T-cell (primary cell): ENCODE data around the gene SUSD6. TPM values are rescaled to one million over a fixed set of nuclear protein-coding genes. Genes with fewer than 3 reads are reported as not detected.
A peak's percentile ranks its signal among the peaks of the same experiment; 100 is the strongest.
"Not testable (repeated sequence)": the region's sequence is repeated elsewhere in the genome, so short reads cannot be mapped to it uniquely, and the experiment has no call there.

Experiments
- ATAC-seq, 4 experiments: fragments of 200-7000 bp in 3 of 4; fragments of 150-1000 bp in 1 of 4; cut with Tn5 transposase; replicated peaks in 1 of 4; 1 replicate in 3 of 4; 2 replicates in 1 of 4; pipeline ENCODE4 v1.10.0; 2021; ENCODE audit warnings: moderate library complexity in 3 of 4, mild to moderate bottlenecking in 2 of 4, moderate number of reproducible peaks in 1 of 4
- CTCF ChIA-PET, 2 donors: fragments of 300-600 bp; sonication (Branson Sonifier 250); formaldehyde crosslinking; loops; one replicate each; lab custom pipeline; 2022; ENCODE audit warnings: antibody characterized with exemption in 2 of 2; lab: Charles Lee
- POLR2A ChIA-PET, 2 donors: fragments of 300-600 bp; sonication (Branson Sonifier 250); formaldehyde crosslinking; loops; one replicate each; lab custom pipeline; 2022; ENCODE audit warnings: antibody characterized with exemption in 2 of 2; lab: Charles Lee
- DNase-seq, 35 experiments: peaks; one replicate each; pipeline versions ENCODE4 v3.0.0 to v3.0.0-alpha.2; 2013 to 2023
- H3K27ac ChIP-seq: one replicate; pipeline ENCODE4 v1.5.1; 2013; ENCODE audit warnings: low read length
- H3K27me3 ChIP-seq, 2 experiments: replicated peaks in 1 of 2; 1 replicate in 1 of 2; 2 replicates in 1 of 2; pipeline versions ENCODE4 v1.6.1 to v1.7.0; 2013; ENCODE audit warnings: low read length in 1 of 2, mixed read lengths in 1 of 2; ENCODE audit not compliant: control insufficient read depth in 2 of 2, insufficient read depth in 2 of 2; ENCODE audit errors: extremely low read depth in 1 of 2
- H3K36me3 ChIP-seq, 2 donors: 1 replicate in 1 of 2; 2 replicates in 1 of 2; pipeline versions ENCODE4 v1.6.1 to v1.7.0; 2013; ENCODE audit warnings: low read length in 1 of 2; ENCODE audit not compliant: control insufficient read depth in 2 of 2, insufficient read depth in 1 of 2; ENCODE audit errors: extremely low read depth in 1 of 2
- H3K4me1 ChIP-seq, 2 experiments: 1 replicate in 1 of 2; 2 replicates in 1 of 2; pipeline versions ENCODE4 v1.6.1 to v1.7.0; 2013; ENCODE audit warnings: low read length in 2 of 2, mixed read lengths in 1 of 2; ENCODE audit not compliant: insufficient read depth in 2 of 2, control insufficient read depth in 1 of 2; ENCODE audit errors: extremely low read depth in 1 of 2
- H3K4me3 ChIP-seq, 2 donors: 1 replicate in 1 of 2; 2 replicates in 1 of 2; pipeline versions ENCODE4 v1.5.1 to v1.7.0; 2013; ENCODE audit warnings: mild to moderate bottlenecking in 2 of 2, low read length in 1 of 2, moderate library complexity in 1 of 2; ENCODE audit not compliant: control insufficient read depth in 1 of 2; ENCODE audit errors: extremely low read depth in 1 of 2
- H3K9me3 ChIP-seq: 2 replicates; pipeline ENCODE4 v1.7.0; 2013
- H3K27ac Mint-ChIP-seq, 2 donors: one replicate each; pipeline ENCODE4 v1.8.0; 2020 to 2021; ENCODE audit warnings: mild to moderate bottlenecking in 2 of 2, mixed read lengths in 2 of 2
- H3K27me3 Mint-ChIP-seq, 2 donors: one replicate each; pipeline ENCODE4 v1.8.0; 2021 to 2022; ENCODE audit warnings: mixed read lengths in 2 of 2
- H3K36me3 Mint-ChIP-seq: one replicate; pipeline ENCODE4 v1.8.0; 2021; ENCODE audit warnings: mixed read lengths
- H3K4me1 Mint-ChIP-seq, 3 donors: one replicate each; pipeline ENCODE4 v1.8.0; 2020 to 2022; ENCODE audit warnings: mixed read lengths in 3 of 3, mild to moderate bottlenecking in 1 of 3
- H3K4me3 Mint-ChIP-seq, 3 donors: one replicate each; pipeline ENCODE4 v1.8.0; 2020 to 2022; ENCODE audit warnings: mild to moderate bottlenecking in 3 of 3, mixed read lengths in 3 of 3, moderate library complexity in 3 of 3
- H3K9me3 Mint-ChIP-seq, 3 donors: one replicate each; pipeline ENCODE4 v1.8.0; 2020 to 2022; ENCODE audit warnings: mixed read lengths in 3 of 3
- WGBS: methylation state at CpG from one replicate; pipeline ENCODE4 v1.1.5; 2013; ENCODE audit warnings: missing lambda C conversion rate; ENCODE audit not compliant: insufficient coverage; 5-methylcytosine and 5-hydroxymethylcytosine counted together
- total RNA-seq, 35 experiments: library from RNA in 6 of 35; stranded (reverse) in 6 of 35; fragments of 120-200 nt in 1 of 35; gene quantifications; one replicate each; pipeline versions ENCODE4 v1.2.1 to v1.2.4 and lab custom pipeline; 2013 to 2026

The SUSD6 gene
- total RNA-seq, 5 donors from 2014 or later (not counting 1 experiment from before 2014, with no cell fraction given), result 53.5 to 75.5 (median 60.4) TPM

- H3K4me3 ChIP-seq, ATAC-seq, H3K4me3 Mint-ChIP-seq, H3K36me3 Mint-ChIP-seq, H3K27me3 Mint-ChIP-seq, H3K9me3 Mint-ChIP-seq, H3K27ac ChIP-seq, DNase-seq, H3K27me3 ChIP-seq, H3K9me3 ChIP-seq: not testable (repeated sequence)
- Mint-ChIP-seq H3K27ac (peak overlapping the region in 1 of 2 donors; percentile 14), H3K4me1 (peaks cover 85 to 92% (median 92%) of the 10 kb centered on the region in 3 donors)
- H3K4me1 ChIP-seq, result peaks cover 17 to 46% of the 10 kb centered on the region in 2 experiments
- POLR2A ChIA-PET, result interaction anchor here in 1 of 2 donors (0.6 to 1.1 kb wide), 2 partner anchors 20 to 1427 kb away, joined by 3 to 4 read pairs; no protein-coding TSS in a partner anchor
- CTCF ChIA-PET, result interaction anchor here in 1 of 2 donors (0.9 kb wide), 1 partner anchor 94 kb away, joined by 3 read pairs; no protein-coding TSS in a partner anchor
- WGBS, result 60% methylated on average over 1 of the region's 6 CpGs
- peaks cover 5 to 16% of the 10 kb centered on the region in 2 donors for H3K36me3 ChIP-seq
These were observed 87.8 kb downstream of the SUSD6 start for GRCh38 chr14:69699243-69699642.

GRCh38 chr14:69699748-69700303 lies 88.4 kb downstream of the SUSD6 start:
- peaks cover 10% of the 10 kb centered on the region for H3K36me3 Mint-ChIP-seq
- H3K27me3 ChIP-seq, result no peaks in the 10 kb centered on the region
- peaks cover 81 to 90% (median 86%) of the 10 kb centered on the region in 3 donors for H3K4me1 Mint-ChIP-seq
- peak overlapping the region in 1 of 2 donors; percentile 14 for H3K27ac Mint-ChIP-seq
- H3K4me3 Mint-ChIP-seq, result no peak overlapping the region
- ATAC-seq, result no peak
- no peak overlapping the region for H3K27ac ChIP-seq
- no peaks in the 10 kb centered on the region for H3K27me3 Mint-ChIP-seq
- H3K36me3 ChIP-seq, result peaks cover 5 to 22% of the 10 kb centered on the region in 2 donors
- ChIA-PET CTCF (no interaction called here), POLR2A (interaction anchor here in 1 of 2 donors (1.1 kb wide), 1 partner anchor 20 kb away, joined by 4 read pairs; no protein-coding TSS in a partner anchor)
- no peaks in the 10 kb centered on the region for H3K9me3 ChIP-seq
- H3K4me1 ChIP-seq, result peaks cover 16 to 43% of the 10 kb centered on the region in 2 experiments
- no peaks in the 10 kb centered on the region for H3K9me3 Mint-ChIP-seq
- DNase-seq, result no peak
- 98% methylated on average over 4 of the region's 6 CpGs for WGBS
- no peak overlapping the region for H3K4me3 ChIP-seq

DNA sequence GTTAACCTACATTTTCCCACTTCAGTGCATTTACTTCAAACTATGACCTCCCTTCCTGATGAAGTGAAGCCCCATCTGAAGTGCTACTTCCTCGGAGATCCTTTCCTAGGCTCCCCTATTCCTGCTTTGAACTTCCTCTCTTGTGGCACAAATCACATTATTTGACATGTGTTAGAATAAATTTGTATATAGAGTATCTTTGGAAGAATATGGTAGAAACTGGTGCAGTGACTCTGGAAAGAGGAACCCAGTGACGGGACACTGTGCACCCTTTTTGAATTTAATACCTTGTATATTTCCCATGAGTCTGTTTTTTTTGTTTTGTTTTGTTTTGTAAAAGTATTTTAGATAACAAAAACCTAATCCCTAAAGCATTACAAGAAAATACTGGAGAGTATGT lies 89.2 kb downstream of the SUSD6 start:
- ATAC-seq (no peak), DNase-seq (no peak)
- no peaks in the 10 kb centered on the region for H3K27me3 ChIP-seq
- no peaks in the 10 kb centered on the region for H3K9me3 ChIP-seq
- peaks cover 12 to 35% of the 10 kb centered on the region in 2 experiments for H3K4me1 ChIP-seq
- Mint-ChIP-seq H3K27ac (no peak overlapping the region), H3K4me1 (peaks cover 75 to 83% (median 79%) of the 10 kb centered on the region in 3 donors), H3K4me3 (no peak overlapping the region), H3K9me3 (no peaks in the 10 kb centered on the region), H3K27me3 (no peaks in the 10 kb centered on the region), H3K36me3 (peaks cover 11% of the 10 kb centered on the region)
- no CpG with 5 or more reads among the region's 2 CpGs for WGBS
- H3K27ac ChIP-seq, result no peak overlapping the region
- CTCF ChIA-PET, result no interaction called here
- H3K4me3 ChIP-seq, result no peak overlapping the region
- peaks cover 5 to 29% of the 10 kb centered on the region in 2 donors for H3K36me3 ChIP-seq
- POLR2A ChIA-PET, result interaction anchor here in 1 of 2 donors (1.1 kb wide), 1 partner anchor 21 kb away, joined by 4 read pairs; no protein-coding TSS in a partner anchor

DNA sequence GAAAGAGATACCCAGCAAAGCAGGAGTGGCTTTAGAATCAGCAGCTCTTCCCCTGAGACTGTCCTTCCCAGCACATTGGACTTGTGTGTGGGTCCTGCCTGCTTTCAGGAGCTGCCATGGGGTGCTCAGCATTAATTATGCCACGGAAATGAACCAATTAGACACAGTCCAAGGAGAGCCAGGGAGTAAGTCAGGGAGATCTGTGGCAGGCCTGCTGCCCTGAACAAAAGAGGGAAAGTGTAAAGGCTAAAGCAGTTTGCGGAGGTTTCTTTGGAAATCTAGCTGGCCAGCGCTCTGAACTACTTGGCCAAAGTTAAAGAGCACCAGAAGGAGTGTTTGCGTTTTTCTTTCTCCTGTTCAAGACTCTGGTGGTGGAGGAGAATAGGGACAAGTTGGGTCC lies 89.9 kb downstream of the SUSD6 start:
- 95% methylated on average over 3 of the region's 4 CpGs for WGBS
- H3K36me3 ChIP-seq, result peaks cover 5 to 37% of the 10 kb centered on the region in 2 donors
- H3K4me1 ChIP-seq, result peaks cover 8 to 30% of the 10 kb centered on the region in 2 experiments
- Mint-ChIP-seq H3K27ac (peak overlapping the region in 1 of 2 donors; percentile 41), H3K4me3 (no peak overlapping the region), H3K9me3 (no peaks in the 10 kb centered on the region), H3K4me1 (peaks cover 68 to 79% (median 74%) of the 10 kb centered on the region in 3 donors), H3K27me3 (no peaks in the 10 kb centered on the region), H3K36me3 (peaks cover 16% of the 10 kb centered on the region)
- DNase-seq (no peak), ATAC-seq (no peak)
- ChIA-PET POLR2A (no interaction called here), CTCF (interaction anchor here (0.6 to 0.7 kb wide), 2 partner anchors 50 to 117 kb away, joined by 3 read pairs; no protein-coding TSS in a partner anchor)
- no peak overlapping the region for H3K4me3 ChIP-seq
- no peaks in the 10 kb centered on the region for H3K27me3 ChIP-seq
- H3K27ac ChIP-seq, result no peak overlapping the region
- H3K9me3 ChIP-seq, result no peaks in the 10 kb centered on the region

DNA sequence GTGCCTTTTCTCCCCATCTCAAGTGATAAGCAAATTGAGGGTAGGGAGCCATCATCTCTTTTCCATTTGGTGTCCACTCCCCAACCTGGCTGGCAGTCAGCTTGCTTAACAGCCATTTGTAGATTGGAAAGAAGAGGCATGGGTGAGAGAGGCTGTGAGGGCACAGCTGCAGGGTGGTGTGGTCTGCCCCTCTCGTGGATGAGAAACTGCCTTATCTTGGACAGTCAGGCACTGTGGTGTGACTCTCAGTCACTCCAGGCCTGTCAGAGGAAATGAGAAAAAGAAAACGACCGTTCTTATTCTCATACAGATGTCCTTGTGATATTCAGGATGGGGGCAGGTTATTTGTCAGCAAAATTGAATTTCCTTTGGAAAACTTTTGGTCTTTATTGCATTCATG lies 90.5 kb downstream of the SUSD6 start:
- WGBS, result 60% methylated on average over 1 of the region's 3 CpGs
- Mint-ChIP-seq H3K36me3 (peaks cover 20% of the 10 kb centered on the region), H3K4me3 (no peak overlapping the region), H3K4me1 (peaks cover 62 to 73% (median 68%) of the 10 kb centered on the region in 3 donors), H3K27me3 (no peaks in the 10 kb centered on the region), H3K27ac (peak overlapping the region in 1 of 2 donors; percentile 82), H3K9me3 (no peaks in the 10 kb centered on the region)
- CTCF ChIA-PET, result interaction anchor here (0.6 to 0.7 kb wide), 2 partner anchors 50 to 117 kb away, joined by 3 read pairs; no protein-coding TSS in a partner anchor
- no peaks in the 10 kb centered on the region for H3K27me3 ChIP-seq
- no peaks in the 10 kb centered on the region for H3K9me3 ChIP-seq
- DNase-seq, result no peak
- POLR2A ChIA-PET, result no interaction called here
- H3K4me1 ChIP-seq, result peaks cover 4 to 26% of the 10 kb centered on the region in 2 experiments
- ATAC-seq, result no peak
- no peak overlapping the region for H3K27ac ChIP-seq
- H3K36me3 ChIP-seq, result peaks cover 5 to 42% of the 10 kb centered on the region in 2 donors
- no peak overlapping the region for H3K4me3 ChIP-seq

- CTCF ChIA-PET, result interaction anchor here in 1 of 2 donors (0.8 kb wide), 1 partner anchor 24 kb away, joined by 3 read pairs; no protein-coding TSS in a partner anchor
- no peak overlapping the region for H3K27ac ChIP-seq
- H3K4me3 ChIP-seq, result no peak overlapping the region
- H3K9me3 ChIP-seq, result no peaks in the 10 kb centered on the region
- H3K4me1 ChIP-seq, result peaks cover 4 to 23% of the 10 kb centered on the region in 2 experiments
- Mint-ChIP-seq H3K4me3 (no peak overlapping the region), H3K27me3 (no peaks in the 10 kb centered on the region), H3K9me3 (no peaks in the 10 kb centered on the region), H3K27ac (peak overlapping the region; percentile 81 to 82), H3K36me3 (peaks cover 23% of the 10 kb centered on the region), H3K4me1 (peaks cover 47 to 62% (median 55%) of the 10 kb centered on the region in 3 donors)
- no peaks in the 10 kb centered on the region for H3K27me3 ChIP-seq
- DNase-seq (no peak), ATAC-seq (no peak)
- 65% methylated on average over 11 of the region's 12 CpGs for WGBS
- POLR2A ChIA-PET, result no interaction called here
- peaks cover 5 to 56% of the 10 kb centered on the region in 2 donors for H3K36me3 ChIP-seq
These were observed 91.9 kb downstream of the SUSD6 start for GRCh38 chr14:69703047-69704039.
